Lower lobe of right lung (tissue), 2 donors: ENCODE results near the gene ID2. TPM values are rescaled to one million over a fixed set of nuclear protein-coding genes. Genes with fewer than 3 reads are reported as not detected.
A peak's percentile ranks its signal among the peaks of the same experiment; 100 is the strongest.

Source experiments
- ATAC-seq, 2 donors: fragments of 200-7000 bp; cut with Tn5 transposase; one replicate each; pipeline ENCODE4 v1.9.1; 2020 to 2022; ENCODE audit warnings: mild to moderate bottlenecking in 2 of 2, moderate library complexity in 2 of 2
- DNase-seq: peaks from one replicate; pipeline ENCODE4 v3.0.0-alpha.2; 2020
- H3K27ac ChIP-seq: fragments of 200-600 bp; one replicate; pipeline ENCODE4 v1.8.0; 2022
- H3K27me3 ChIP-seq: fragments of 200-600 bp; one replicate; pipeline ENCODE4 v1.8.0; 2022; ENCODE audit warnings: low read depth
- H3K36me3 ChIP-seq: fragments of 200-600 bp; one replicate; pipeline ENCODE4 v1.8.0; 2022; ENCODE audit warnings: mild to moderate bottlenecking
- H3K4me1 ChIP-seq: fragments of 200-600 bp; one replicate; pipeline ENCODE4 v1.8.0; 2022
- H3K4me3 ChIP-seq: fragments of 200-600 bp; one replicate; pipeline ENCODE4 v1.8.0; 2022; ENCODE audit warnings: mild to moderate bottlenecking
- H3K9me3 ChIP-seq: fragments of 200-600 bp; one replicate; pipeline ENCODE4 v1.8.0; 2022
- CTCF ChIP-seq: fragments of 200-600 bp; IDR thresholded peaks from one replicate; pipeline ENCODE4 v1.8.0; 2022; ENCODE audit warnings: antibody characterized with exemption, mild to moderate bottlenecking
- intact Hi-C: fragments of 100-400 bp; cut with DNase I; formaldehyde crosslinking; loops from one replicate; pipeline ENCODE4 v1.11.0; 2022
- total RNA-seq: library from RNA; stranded (reverse); fragmentation: NEBNext Ultra II Directional; extraction: Animal tissue kit (Norgen Biotek cat#: 25700); gene quantifications from one replicate; pipeline ENCODE4 v1.2.1, GENCODE V29; 2021
- donor health status: DM: no; HTN: yes; CAD: no; lungs with severe emphysema.

Gene ID2
- total RNA-seq, 1 donor from 2014 or later = 102 TPM

DNA sequence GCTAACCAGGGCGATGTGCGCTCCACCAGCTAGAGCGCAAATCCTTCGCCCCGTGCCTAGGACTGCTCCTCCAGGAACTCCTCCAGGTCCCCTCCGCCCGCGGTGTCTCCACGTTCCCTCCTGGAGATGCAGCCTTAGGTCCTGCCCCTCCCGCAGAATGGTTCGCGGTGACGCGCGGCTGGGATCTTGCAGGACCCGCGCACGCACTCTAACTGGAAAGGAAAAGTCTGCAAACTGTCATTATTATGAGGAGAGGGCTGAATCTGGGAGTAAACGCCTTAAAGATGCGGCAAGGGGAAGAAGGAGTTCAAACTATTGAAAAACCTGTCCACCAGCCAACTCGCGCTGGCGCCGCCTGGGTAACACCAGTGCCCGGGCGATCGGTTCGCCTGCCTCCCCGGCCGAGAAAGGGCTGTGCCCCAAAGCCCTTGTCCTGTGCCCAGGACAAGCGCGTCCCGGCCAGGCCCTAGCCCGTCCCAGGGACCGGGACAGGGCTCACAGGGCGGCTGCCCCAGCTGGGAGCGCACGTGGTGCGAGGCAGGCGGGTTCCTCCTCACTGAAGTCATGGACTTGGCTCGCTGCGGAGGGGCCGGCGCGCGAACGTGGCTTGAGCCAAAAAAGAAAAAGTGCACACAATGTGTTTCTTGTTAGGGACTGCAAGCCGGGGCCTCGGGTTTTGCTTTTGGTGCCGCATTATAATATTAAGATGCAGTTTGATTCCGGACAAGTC, 5.5 kb upstream of the ID2 start:
- DNase-seq (peak; percentile 85), ATAC-seq (peak; percentile 54 to 67)
- peak overlapping the region; percentile 99 for H3K27ac ChIP-seq
- H3K36me3 ChIP-seq = no peaks in the 10 kb centered on the region
- H3K4me3 ChIP-seq = peak overlapping the region; percentile 71
- intact Hi-C loops = no loop called here
- no peak for TF ChIP-seq CTCF
- no peaks in the 10 kb centered on the region for H3K27me3 ChIP-seq
- peaks cover 15% of the 10 kb centered on the region for H3K9me3 ChIP-seq
- H3K4me1 ChIP-seq = peaks cover 39% of the 10 kb centered on the region

- no peak for TF ChIP-seq CTCF
- intact Hi-C loops = no loop called here
- Histone ChIP-seq H3K27ac (peak overlapping the region; percentile 99), H3K9me3 (peaks cover 15% of the 10 kb centered on the region), H3K36me3 (no peaks in the 10 kb centered on the region), H3K4me3 (peak overlapping the region; percentile 71), H3K27me3 (no peaks in the 10 kb centered on the region), H3K4me1 (peaks cover 39% of the 10 kb centered on the region)
- ATAC-seq = peak in 1 of 2 donors; percentile 3
- peak; percentile 56 for DNase-seq
Measured at GRCh38 chr2:8676921-8677645, 4.8 kb upstream of the ID2 start.

DNA sequence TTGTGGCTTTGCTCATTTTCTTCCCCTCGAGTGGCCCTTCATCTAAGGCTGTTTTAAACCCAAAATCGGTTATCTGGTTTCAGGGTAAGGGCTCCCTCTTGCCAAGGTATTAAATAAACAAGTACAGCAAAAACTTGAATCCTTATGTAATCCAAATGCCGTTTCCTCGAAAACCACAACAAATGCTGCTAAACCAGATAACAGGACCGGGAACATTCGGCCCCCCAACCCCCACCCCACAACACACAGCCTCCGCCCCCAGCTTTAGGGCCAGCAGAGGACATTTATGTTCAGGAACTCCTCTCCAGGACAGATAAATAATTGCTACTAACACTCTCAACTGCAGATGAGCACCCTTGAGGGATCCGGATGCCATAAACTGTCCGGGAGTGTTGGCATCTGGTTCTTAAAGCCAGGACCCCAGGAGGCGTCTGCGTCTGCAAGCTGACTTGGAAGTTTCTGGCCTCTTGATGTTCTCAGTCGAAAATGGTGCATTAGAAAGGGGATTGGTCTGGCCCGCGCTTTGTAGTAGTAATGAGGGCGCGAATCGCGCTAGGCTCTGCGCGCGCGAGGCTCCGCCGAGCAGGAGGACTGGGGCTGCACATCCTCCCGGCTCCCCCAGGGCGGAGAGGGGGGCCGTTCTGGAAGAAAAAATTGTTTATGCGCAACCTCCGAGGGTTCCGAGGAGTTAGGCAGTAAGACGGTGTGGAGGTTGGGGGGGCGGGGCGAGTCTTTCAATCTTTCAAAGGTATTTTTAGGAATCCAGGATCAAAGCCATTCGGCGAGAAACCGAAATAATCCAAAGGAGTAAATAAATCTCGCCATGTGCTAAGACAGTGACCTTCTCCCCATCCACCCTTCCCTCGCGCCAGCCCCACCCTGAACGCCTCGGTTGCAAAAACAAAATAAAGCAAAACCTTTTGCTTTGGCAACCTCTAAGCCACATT, 3.9 kb upstream of the ID2 start:
- intact Hi-C loops = no loop called here
- H3K36me3 ChIP-seq = no peaks in the 10 kb centered on the region
- H3K4me1 ChIP-seq = peaks cover 39% of the 10 kb centered on the region
- no peaks in the 10 kb centered on the region for H3K27me3 ChIP-seq
- peak overlapping the region; percentile 71 for H3K4me3 ChIP-seq
- TF ChIP-seq CTCF = no peak
- ATAC-seq (peak; percentile 2 to 3), DNase-seq (peak; percentile 68)
- peaks cover 15% of the 10 kb centered on the region for H3K9me3 ChIP-seq
- H3K27ac ChIP-seq = peak overlapping the region; percentile 99

DNA sequence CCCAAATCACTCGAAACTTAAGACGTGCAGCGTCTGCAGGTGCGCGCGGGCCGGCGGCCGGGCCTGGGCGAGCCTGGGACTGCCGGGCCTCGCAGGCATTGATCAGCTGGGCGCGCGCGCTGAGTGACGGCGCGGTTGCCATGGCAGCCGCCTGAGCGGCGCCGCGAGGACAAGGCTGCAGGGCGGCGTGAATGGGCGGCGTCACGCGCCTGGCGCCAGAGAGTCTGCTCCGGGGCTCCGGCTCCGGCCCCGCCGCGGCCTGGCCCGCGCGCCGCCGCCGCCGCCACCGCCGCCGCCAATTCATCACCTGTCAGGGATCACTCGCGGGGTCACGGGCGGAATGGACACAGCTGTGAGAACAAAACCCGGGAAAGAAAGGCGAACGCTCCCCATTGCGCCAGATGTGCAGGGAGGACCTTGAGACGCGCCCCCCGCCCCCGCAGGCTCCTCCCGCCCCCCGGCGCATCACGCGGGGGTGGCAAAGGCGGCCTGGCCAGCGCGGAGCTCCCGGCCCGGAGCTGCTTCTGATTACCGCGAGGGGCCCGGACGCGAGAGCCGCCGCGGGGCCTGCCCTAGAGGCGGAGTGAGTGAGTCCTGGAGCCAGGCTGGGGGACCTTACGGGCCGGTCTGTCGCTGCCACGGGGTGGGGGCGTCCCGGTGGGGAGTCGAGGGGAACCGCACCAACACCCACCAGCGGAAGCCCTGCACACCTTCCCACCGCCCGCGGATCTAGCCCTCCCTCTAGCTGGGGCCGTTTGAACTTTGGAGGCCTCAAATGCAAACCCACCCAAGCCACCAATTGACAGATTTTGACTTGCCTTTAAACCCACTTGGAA, 2.9 kb upstream of the ID2 start:
- Histone ChIP-seq H3K27ac (peak overlapping the region; percentile 99), H3K9me3 (peaks cover 11% of the 10 kb centered on the region), H3K4me1 (peaks cover 39% of the 10 kb centered on the region), H3K36me3 (no peaks in the 10 kb centered on the region), H3K27me3 (no peaks in the 10 kb centered on the region), H3K4me3 (peak overlapping the region; percentile 71)
- intact Hi-C loops = no loop called here
- DNase-seq (peak; percentile 97), ATAC-seq (peak; percentile 78 to 86)
- no peak for TF ChIP-seq CTCF

DNA sequence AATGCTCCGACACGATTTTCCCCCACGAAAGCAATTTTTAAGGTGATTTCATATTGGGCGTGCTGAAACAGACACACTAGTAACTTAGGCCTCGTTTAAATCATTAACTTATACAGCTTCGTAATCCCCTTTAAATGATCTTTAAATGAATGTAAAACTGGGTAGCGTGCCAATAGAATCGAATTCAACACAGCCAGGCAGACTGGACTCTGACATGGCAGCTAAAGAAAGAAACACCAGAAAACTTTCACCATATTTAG, 2.4 kb upstream of the ID2 start:
- H3K4me1 ChIP-seq = peaks cover 40% of the 10 kb centered on the region
- no peak for ATAC-seq

More for the DNA sequence above, 2.4 kb upstream of the ID2 start:
- no peak for DNase-seq
- no peak for TF ChIP-seq CTCF
- peak overlapping the region; percentile 71 for H3K4me3 ChIP-seq
- no peaks in the 10 kb centered on the region for H3K27me3 ChIP-seq
- H3K27ac ChIP-seq = peak overlapping the region; percentile 99
- H3K36me3 ChIP-seq = no peaks in the 10 kb centered on the region
- H3K9me3 ChIP-seq = peaks cover 5% of the 10 kb centered on the region
- intact Hi-C loops = no loop called here
